ENCODE data around the gene MAP2K5. TPM values are rescaled to one million over a fixed set of nuclear protein-coding genes. Genes with fewer than 3 reads are reported as not detected.

Gene MAP2K5
- polyA plus RNA-seq, 1 donor from 2014 or later, result 12.1 TPM

GRCh38 chr15:67790610-67791319 lies 248.3 kb downstream of the MAP2K5 start:
- no peak overlapping the region for H3K4me2 ChIP-seq (ENCODE audit: low read length)
- no peak overlapping the region for H2AFZ ChIP-seq (ENCODE audit: low read depth, low read length)
- TF ChIP-seq CTCF (IDR thresholded peaks at IDR 0.05; ENCODE audit: poor library complexity, severe bottlenecking) (no peak), MXI1 (conservative IDR thresholded peaks at IDR 0.05; ENCODE audit: poor library complexity, severe bottlenecking) (no peak), RAD21 (conservative IDR thresholded peaks at IDR 0.05) (no peak), SMC3 (conservative IDR thresholded peaks at IDR 0.05; ENCODE audit: poor library complexity) (no peak), TAF1 (IDR thresholded peaks at IDR 0.05; ENCODE audit: low read depth) (no peak), POLR2AphosphoS5 (IDR thresholded peaks at IDR 0.05) (no peak), EZH2 (IDR thresholded peaks at IDR 0.05; ENCODE audit: borderline replicate concordance, insufficient read depth, low read length, poor library complexity, severe bottlenecking) (no peak), REST (IDR thresholded peaks at IDR 0.05; ENCODE audit: borderline replicate concordance) (no peak), EP300 (conservative IDR thresholded peaks at IDR 0.05; ENCODE audit: poor library complexity, severe bottlenecking) (no peak)
- H3K27me3 ChIP-seq (ENCODE audit: insufficient read depth, low read depth, low read length), result no peaks in the 10 kb centered on the region
- H3K27ac ChIP-seq (ENCODE audit: low read length), result no peak overlapping the region
- no peaks in the 10 kb centered on the region for H3K9me3 ChIP-seq (ENCODE audit: low read length)
- no peak overlapping the region for H3K9ac ChIP-seq (ENCODE audit: low read length)
- no peaks in the 10 kb centered on the region for H3K9me2 ChIP-seq (ENCODE audit: insufficient read depth, low read length)
- no peaks in the 10 kb centered on the region for H3K79me2 ChIP-seq (replicated peaks; ENCODE audit: insufficient read depth, low read length)
- H3F3A ChIP-seq (ENCODE audit: insufficient read depth, low read length, poor library complexity, severe bottlenecking), result no peaks in the 10 kb centered on the region
- no peaks in the 10 kb centered on the region for H3K36me3 ChIP-seq (ENCODE audit: insufficient read depth, low read length)
- H4K20me1 ChIP-seq (ENCODE audit: insufficient read depth), result no peaks in the 10 kb centered on the region
- no peak overlapping the region for H3K4me3 ChIP-seq (ENCODE audit: low read length)

- Histone ChIP-seq H3K79me2 (replicated peaks; ENCODE audit: insufficient read depth, low read length) (no peaks in the 10 kb centered on the region), H3K4me2 (ENCODE audit: low read length) (no peak overlapping the region), H3K27me3 (ENCODE audit: insufficient read depth, low read depth, low read length) (no peaks in the 10 kb centered on the region), H3K27ac (ENCODE audit: low read length) (no peak overlapping the region), H3F3A (ENCODE audit: insufficient read depth, low read length, poor library complexity, severe bottlenecking) (no peaks in the 10 kb centered on the region), H3K9me3 (ENCODE audit: low read length) (no peaks in the 10 kb centered on the region), H3K4me3 (ENCODE audit: low read length) (no peak overlapping the region), H3K9ac (ENCODE audit: low read length) (no peak overlapping the region), H3K9me2 (ENCODE audit: insufficient read depth, low read length) (no peaks in the 10 kb centered on the region), H3K36me3 (ENCODE audit: insufficient read depth, low read length) (no peaks in the 10 kb centered on the region), H2AFZ (ENCODE audit: low read depth, low read length) (no peak overlapping the region), H4K20me1 (ENCODE audit: insufficient read depth) (no peaks in the 10 kb centered on the region)
- TF ChIP-seq RAD21 (conservative IDR thresholded peaks at IDR 0.05) (no peak), TAF1 (IDR thresholded peaks at IDR 0.05; ENCODE audit: low read depth) (no peak), POLR2AphosphoS5 (IDR thresholded peaks at IDR 0.05) (no peak), CTCF (IDR thresholded peaks at IDR 0.05; ENCODE audit: poor library complexity, severe bottlenecking) (no peak), MXI1 (conservative IDR thresholded peaks at IDR 0.05; ENCODE audit: poor library complexity, severe bottlenecking) (no peak), EZH2 (IDR thresholded peaks at IDR 0.05; ENCODE audit: borderline replicate concordance, insufficient read depth, low read length, poor library complexity, severe bottlenecking) (no peak)
Measured at GRCh38 chr15:67792250-67792942, 249.9 kb downstream of the MAP2K5 start.
